DMS79 (cell line): Measurements from ENCODE around the gene RRAGD.
"Not testable (repeated sequence)": the region's sequence is repeated elsewhere in the genome, so short reads cannot be mapped to it uniquely, and the experiment has no call there.

Experiments
- DNase-seq: peaks from one replicate; lab custom pipeline; 2025; lab: John Stamatoyannopoulos, UW

Gene RRAGD

GRCh38 chr6:89411145-89412070 is 665 bp downstream of the RRAGD start:
- DNase-seq = no peak

- DNase-seq = no peak
Measured at GRCh38 chr6:89410788-89411144, 1.3 kb downstream of the RRAGD start.

- peak; percentile 19 for DNase-seq
Measured at GRCh38 chr6:89410231-89410761, 1.8 kb downstream of the RRAGD start.

GRCh38 chr6:89409461-89410035 is 2.5 kb downstream of the RRAGD start:
- no peak for DNase-seq

GRCh38 chr6:89406141-89406540 is 5.9 kb downstream of the RRAGD start:
- no peak for DNase-seq

GRCh38 chr6:89404512-89404911 is 7.6 kb downstream of the RRAGD start:
- DNase-seq = no peak

GRCh38 chr6:89402776-89403175 is 9.3 kb downstream of the RRAGD start:
- no peak for DNase-seq

- no peak for DNase-seq
Measured at GRCh38 chr6:89400912-89401399, 11.1 kb downstream of the RRAGD start.

- no peak for DNase-seq
Measured at GRCh38 chr6:89400050-89400449, 12.0 kb downstream of the RRAGD start.

- DNase-seq = no peak
Measured at GRCh38 chr6:89398762-89399525, 13.1 kb downstream of the RRAGD start.

- DNase-seq = not testable (repeated sequence)
Measured at GRCh38 chr6:89397884-89398283, 14.2 kb downstream of the RRAGD start.

- no peak for DNase-seq
Measured at GRCh38 chr6:89393659-89394058, 18.4 kb downstream of the RRAGD start.

GRCh38 chr6:89392823-89393222 is 19.2 kb downstream of the RRAGD start:
- DNase-seq = no peak

GRCh38 chr6:89388846-89389245 is 23.2 kb downstream of the RRAGD start:
- DNase-seq = no peak

- DNase-seq = peak; percentile 33
Measured at GRCh38 chr6:89387516-89388201, 24.4 kb downstream of the RRAGD start.

GRCh38 chr6:89386917-89387491 is 25.1 kb downstream of the RRAGD start:
- DNase-seq = no peak

GRCh38 chr6:89385846-89386245 is 26.2 kb downstream of the RRAGD start:
- DNase-seq = peak; percentile 78

- peak; percentile 39 for DNase-seq
Measured at GRCh38 chr6:89385156-89385667, 26.9 kb downstream of the RRAGD start.

GRCh38 chr6:89381031-89381430 is 31.0 kb downstream of the RRAGD start:
- no peak for DNase-seq

GRCh38 chr6:89379281-89379680 is 32.8 kb downstream of the RRAGD start:
- no peak for DNase-seq

GRCh38 chr6:89378628-89379027 is 33.4 kb downstream of the RRAGD start:
- DNase-seq = no peak
